AG08395 (cell line): ENCODE measurements around the gene LRRC73.
"Not testable (repeated sequence)": the region's sequence is repeated elsewhere in the genome, so short reads cannot be mapped to it uniquely, and the experiment has no call there.

ENCODE experiments used
- DNase-seq: peaks from one replicate; pipeline ENCODE4 v3.0.0; 2012; ENCODE audit warnings: mixed read lengths, low spot score

Gene LRRC73

GRCh38 chr6:43461936-43462335 lies 48.2 kb downstream of the LRRC73 start:
- DNase-seq: no peak

- DNase-seq: no peak
Observed at GRCh38 chr6:43460032-43460431, 50.1 kb downstream of the LRRC73 start.

- DNase-seq: no peak
Observed at GRCh38 chr6:43459535-43459934, 50.6 kb downstream of the LRRC73 start.

GRCh38 chr6:43458154-43458553 lies 52.0 kb downstream of the LRRC73 start:
- not testable (repeated sequence) for DNase-seq

- DNase-seq: no peak
Observed at GRCh38 chr6:43457643-43458042, 52.5 kb downstream of the LRRC73 start.
